Measurements from ENCODE around the gene ADGRL2.

DNA sequence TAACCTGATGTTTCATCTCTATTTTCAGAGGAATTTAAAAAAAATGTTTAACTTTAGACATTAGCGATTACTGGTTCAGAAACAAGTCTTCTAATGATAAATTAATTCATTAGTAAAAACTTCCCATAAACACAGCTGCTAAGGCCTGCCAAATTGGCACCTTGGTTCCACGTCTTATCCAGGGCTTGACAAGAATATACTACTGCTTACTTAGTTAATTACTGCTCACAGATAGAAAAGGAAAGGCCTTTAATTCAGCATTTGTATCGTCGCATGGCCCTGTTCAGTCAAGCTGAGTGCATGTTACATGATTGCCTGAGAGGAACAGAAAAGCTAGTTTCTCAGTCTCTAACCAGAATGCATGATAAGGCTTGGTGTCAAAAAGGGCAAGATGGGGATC is 84.6 kb downstream of the ADGRL2 start:
- no peak for TF ChIP-seq POLR2A (IDR thresholded peaks at IDR 0.05)
- TF ChIP-seq, protein P1, sequence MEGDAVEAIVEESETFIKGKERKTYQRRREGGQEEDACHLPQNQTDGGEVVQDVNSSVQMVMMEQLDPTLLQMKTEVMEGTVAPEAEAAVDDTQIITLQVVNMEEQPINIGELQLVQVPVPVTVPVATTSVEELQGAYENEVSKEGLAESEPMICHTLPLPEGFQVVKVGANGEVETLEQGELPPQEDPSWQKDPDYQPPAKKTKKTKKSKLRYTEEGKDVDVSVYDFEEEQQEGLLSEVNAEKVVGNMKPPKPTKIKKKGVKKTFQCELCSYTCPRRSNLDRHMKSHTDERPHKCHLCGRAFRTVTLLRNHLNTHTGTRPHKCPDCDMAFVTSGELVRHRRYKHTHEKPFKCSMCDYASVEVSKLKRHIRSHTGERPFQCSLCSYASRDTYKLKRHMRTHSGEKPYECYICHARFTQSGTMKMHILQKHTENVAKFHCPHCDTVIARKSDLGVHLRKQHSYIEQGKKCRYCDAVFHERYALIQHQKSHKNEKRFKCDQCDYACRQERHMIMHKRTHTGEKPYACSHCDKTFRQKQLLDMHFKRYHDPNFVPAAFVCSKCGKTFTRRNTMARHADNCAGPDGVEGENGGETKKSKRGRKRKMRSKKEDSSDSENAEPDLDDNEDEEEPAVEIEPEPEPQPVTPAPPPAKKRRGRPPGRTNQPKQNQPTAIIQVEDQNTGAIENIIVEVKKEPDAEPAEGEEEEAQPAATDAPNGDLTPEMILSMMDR (IDR thresholded peaks at IDR 0.05) = no peak
